Endometrial microvascular endothelial cells (primary cell): ENCODE results near the gene GMDS. TPM values are rescaled to one million over a fixed set of nuclear protein-coding genes. Genes with fewer than 3 reads are reported as not detected.

ENCODE experiments used
- in situ Hi-C: cut with HindIII; loops from 2 replicates; pipeline ENCODE4 v1.10.0; 2017; ENCODE audit warnings: low sequenced_read_pairs, low pct_unique_long_range_greater_than_20kb; ENCODE audit errors: inconsistent ontology term
- total RNA-seq: library from RNA; depleted of rRNA; stranded (reverse); fragments of >200 nt; gene quantifications from one replicate; pipeline ENCODE4 v1.2.3, GENCODE V29; 2015; ENCODE audit errors: inconsistent ontology term

The GMDS gene
- total RNA-seq, 1 donor from 2014 or later: 7.4 TPM

- in situ Hi-C loops: no loop called here
Observed at GRCh38 chr6:1945235-1945832, 300.1 kb downstream of the GMDS start.

GRCh38 chr6:1942834-1943233 is 302.6 kb downstream of the GMDS start:
- in situ Hi-C loops: no loop called here

GRCh38 chr6:1941534-1941933 is 303.9 kb downstream of the GMDS start:
- in situ Hi-C loops: no loop called here

GRCh38 chr6:1940381-1940780 is 305.0 kb downstream of the GMDS start:
- in situ Hi-C loops: no loop called here

- in situ Hi-C loops: no loop called here
Observed at GRCh38 chr6:1933292-1933691, 312.1 kb downstream of the GMDS start.

- in situ Hi-C loops: no loop called here
Observed at GRCh38 chr6:1931817-1932216, 313.6 kb downstream of the GMDS start.

- in situ Hi-C loops: no loop called here
Observed at GRCh38 chr6:1930356-1930755, 315.0 kb downstream of the GMDS start.

- in situ Hi-C loops: no loop called here
Observed at GRCh38 chr6:1929931-1930330, 315.5 kb downstream of the GMDS start.

- in situ Hi-C loops: no loop called here
Observed at GRCh38 chr6:1925743-1926430, 319.5 kb downstream of the GMDS start.

- in situ Hi-C loops: loop anchor here (25.0 kb wide), 1 partner anchor 189 kb away; no protein-coding TSS in a partner anchor
Observed at GRCh38 chr6:1923449-1923848, 322.0 kb downstream of the GMDS start.

GRCh38 chr6:1917626-1918371 is 327.6 kb downstream of the GMDS start:
- in situ Hi-C loops: loop anchor here (25.0 kb wide), 1 partner anchor 195 kb away; no protein-coding TSS in a partner anchor

GRCh38 chr6:1916334-1917070 is 328.9 kb downstream of the GMDS start:
- in situ Hi-C loops: loop anchor here (25.0 kb wide), 1 partner anchor 196 kb away; no protein-coding TSS in a partner anchor

GRCh38 chr6:1915226-1915625 is 330.2 kb downstream of the GMDS start:
- in situ Hi-C loops: loop anchor here (25.0 kb wide), 1 partner anchor 197 kb away; no protein-coding TSS in a partner anchor

GRCh38 chr6:1913577-1913976 is 331.8 kb downstream of the GMDS start:
- in situ Hi-C loops: loop anchor here (25.0 kb wide), 1 partner anchor 199 kb away; no protein-coding TSS in a partner anchor

GRCh38 chr6:1912731-1913130 is 332.7 kb downstream of the GMDS start:
- in situ Hi-C loops: loop anchor here (25.0 kb wide), 1 partner anchor 200 kb away; no protein-coding TSS in a partner anchor

- in situ Hi-C loops: loop anchor here (25.0 kb wide), 1 partner anchor 201 kb away; no protein-coding TSS in a partner anchor
Observed at GRCh38 chr6:1911474-1911873, 333.9 kb downstream of the GMDS start.

GRCh38 chr6:1910621-1911407 is 334.6 kb downstream of the GMDS start:
- in situ Hi-C loops: loop anchor here (25.0 kb wide), 1 partner anchor 201 kb away; no protein-coding TSS in a partner anchor

GRCh38 chr6:1908784-1909183 is 336.6 kb downstream of the GMDS start:
- in situ Hi-C loops: loop anchor here (25.0 kb wide), 1 partner anchor 204 kb away; no protein-coding TSS in a partner anchor
